ENCODE measurements around the gene CD2BP2. TPM values are rescaled to one million over a fixed set of nuclear protein-coding genes. Genes with fewer than 3 reads are reported as not detected.

CD2BP2 gene
- polyA plus RNA-seq, 10 donors = 28.4 to 43.0 (median 33.1) TPM

GRCh38 chr16:30380072-30380802 lies 25.1 kb upstream of the CD2BP2 start:
- no peak for DNase-seq

DNA sequence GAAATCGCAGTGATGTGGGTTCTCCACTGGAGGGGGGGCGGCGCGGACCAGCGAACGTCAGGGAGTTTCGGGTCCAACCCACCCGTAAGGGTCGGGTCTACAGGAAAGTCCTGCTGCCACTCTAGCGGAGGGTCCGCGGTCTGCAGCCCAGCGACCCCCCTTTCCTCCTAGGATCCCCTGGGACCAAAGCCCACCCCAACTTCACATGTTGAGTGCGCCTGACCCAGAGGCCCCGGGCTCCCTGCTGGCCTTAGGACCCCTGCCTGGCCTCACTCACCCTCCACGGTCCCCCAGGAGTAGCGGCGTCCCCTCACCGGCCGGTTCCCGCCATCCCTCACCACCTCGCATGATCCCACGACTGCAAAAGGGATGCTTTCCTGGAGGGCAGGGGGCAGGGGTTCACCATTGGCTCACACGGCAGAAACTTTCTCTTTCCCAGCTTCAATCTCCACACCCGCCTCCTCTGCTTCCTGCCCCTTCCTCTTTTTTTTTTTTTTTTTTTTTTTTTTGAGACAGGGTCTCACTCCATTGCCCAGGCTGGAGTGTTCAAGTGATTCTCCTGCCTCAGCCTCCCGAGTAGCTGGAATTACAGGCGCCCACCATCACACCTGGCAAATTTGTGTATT lies 24.2 kb upstream of the CD2BP2 start:
- DNase-seq = no peak

DNA sequence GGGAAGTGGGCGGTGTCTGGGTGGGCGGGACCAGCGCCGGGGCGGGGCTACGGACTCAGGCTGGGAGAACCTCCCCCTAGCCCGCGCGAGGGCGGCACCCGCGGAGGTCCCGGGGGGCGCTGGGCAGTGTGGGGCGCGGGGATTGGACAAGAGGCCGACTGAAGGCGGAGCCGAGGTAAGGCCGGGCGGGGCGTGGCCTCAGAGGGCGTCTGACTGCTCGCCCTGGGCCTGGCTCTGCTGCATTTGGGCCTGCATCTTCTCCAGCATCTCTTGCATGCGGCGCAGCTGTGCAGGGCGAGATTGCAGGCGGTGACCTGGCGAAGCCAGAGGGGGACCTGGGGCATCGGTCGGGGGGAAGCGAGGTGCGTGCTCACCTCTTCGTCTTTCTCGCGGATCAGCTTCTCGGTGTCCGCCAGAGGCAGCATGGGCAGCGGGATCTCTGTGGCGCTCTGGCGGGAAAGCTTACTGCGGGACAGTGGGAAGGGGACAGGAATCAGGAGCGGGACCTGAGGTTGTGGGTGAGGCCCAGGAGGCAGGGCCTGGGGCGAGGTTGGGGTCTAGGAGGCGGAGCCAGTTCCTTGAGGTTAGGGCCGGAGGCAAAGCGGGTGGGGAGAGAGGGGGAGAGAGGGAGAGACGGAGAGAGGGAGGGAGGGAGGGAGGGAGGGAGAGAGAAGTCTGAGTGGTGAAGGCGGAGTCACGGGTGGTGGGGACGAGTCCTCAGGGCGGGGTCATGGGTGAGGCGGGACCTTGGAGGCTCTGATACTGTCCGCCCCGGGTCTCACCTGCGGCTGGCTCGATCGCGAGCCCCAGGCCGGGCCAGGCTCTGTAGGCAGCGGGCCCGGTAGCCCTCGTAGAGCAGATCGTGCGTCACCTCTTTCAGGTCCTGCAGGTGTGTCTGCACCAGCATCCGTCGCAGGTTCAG lies 23.4 kb upstream of the CD2BP2 start:
- DNase-seq = peak; percentile 98 to 99 (median 99)

DNA sequence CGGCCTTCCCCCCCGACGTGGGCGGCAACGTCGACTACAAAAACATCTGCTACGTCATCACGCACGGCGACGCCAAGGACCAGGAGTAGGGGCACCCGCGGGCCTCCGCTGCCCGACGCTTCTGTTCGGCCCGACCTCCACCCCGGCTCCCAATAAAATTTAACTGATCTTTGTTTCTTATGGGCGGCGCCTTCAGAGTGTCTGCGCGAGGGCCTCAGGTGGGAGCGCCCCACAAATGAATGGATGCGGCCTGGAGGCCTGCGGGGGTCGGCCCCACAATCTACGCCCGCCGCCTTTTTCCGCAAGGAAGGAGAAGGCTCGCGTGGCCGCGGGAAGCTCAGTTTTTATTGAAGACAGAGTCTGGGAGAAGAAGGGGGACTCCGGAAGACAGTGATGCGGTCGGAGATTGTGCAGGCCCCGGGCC lies 22.7 kb upstream of the CD2BP2 start:
- DNase-seq = peak; percentile 88 to 96 (median 94)

DNA sequence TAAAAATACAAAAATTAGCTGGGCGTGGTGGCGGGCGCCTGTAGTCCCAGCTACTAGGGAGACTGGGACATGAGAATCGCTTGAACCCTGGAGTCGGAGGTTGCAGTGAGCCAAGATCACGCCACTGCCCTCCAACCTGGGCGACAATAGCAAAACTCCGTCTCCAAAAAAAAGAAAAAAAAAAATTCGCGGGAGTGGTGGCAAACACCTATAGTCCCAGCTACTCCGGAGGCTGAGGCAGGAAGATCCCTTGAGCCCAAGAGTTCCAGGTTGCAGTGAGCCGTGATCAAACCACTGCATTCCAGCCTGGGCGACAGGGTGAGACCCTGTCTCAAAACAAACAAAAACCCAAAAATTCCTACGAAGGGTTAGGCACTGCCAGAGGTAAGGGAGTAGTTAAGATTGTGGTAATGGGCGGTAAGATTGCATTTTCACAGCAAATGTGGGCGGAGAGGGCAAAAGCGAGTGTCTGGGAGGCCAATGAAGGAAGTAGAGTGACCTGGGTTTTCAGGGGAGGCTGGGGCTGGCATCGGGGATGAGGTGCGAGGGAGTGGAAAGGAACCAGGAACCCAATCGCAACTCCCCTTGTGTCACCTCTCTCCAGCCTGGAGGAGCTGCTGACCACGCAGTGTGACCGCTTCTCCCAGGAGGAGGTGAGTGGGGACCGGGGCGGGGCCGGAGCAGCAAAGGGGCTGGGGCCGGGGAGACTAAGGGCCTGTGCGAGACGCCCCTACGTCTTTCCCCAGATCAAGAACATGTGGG lies 22.1 kb upstream of the CD2BP2 start:
- no peak for DNase-seq

DNA sequence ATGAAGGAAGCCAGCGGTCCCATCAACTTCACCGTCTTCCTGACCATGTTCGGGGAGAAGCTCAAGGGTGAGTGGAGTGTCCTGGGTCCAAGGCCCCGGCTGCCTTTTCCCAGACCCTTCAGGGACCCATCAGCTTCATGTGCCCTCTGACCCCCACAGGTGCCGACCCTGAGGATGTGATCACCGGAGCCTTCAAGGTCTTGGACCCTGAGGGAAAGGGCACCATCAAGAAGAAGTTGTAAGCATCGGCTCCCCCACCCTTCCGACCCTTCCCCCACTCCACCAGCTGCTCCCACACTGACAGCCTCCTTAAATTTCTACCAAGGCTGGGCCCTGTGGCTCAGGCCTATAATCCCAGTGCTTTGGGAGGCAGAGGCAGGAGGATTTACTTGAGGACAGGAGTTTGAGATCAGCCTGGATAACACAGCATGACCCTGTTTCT lies 21.4 kb upstream of the CD2BP2 start:
- DNase-seq = peak in 1 of 3 donors; percentile 17

DNA sequence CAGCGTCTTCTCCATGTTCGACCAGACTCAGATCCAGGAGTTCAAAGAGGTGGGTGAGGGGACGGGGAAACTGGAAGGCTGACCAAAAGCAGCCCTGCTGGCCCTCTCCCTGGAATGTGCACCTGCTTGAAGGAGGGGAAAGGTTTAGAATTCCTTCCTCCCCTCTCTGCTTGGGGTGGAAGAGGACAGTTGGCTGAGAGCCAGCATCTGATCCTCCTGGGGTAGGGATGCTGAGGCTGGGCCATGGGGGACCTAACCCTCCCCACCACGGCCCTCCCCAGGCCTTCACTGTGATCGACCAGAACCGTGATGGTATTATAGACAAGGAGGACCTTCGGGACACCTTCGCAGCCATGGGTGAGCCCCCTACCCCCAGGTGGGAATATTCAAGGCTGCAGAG lies 20.8 kb upstream of the CD2BP2 start:
- DNase-seq = no peak

- peak in 1 of 3 donors; percentile 75 for DNase-seq
Observed at GRCh38 chr16:30374538-30374937, 19.4 kb upstream of the CD2BP2 start, which contains the start of gene MYL11. MYL11 (plus strand) TSS chr16:30374802; CDS start chr16:30374858, 56 bp downstream.

- no peak for DNase-seq
Observed at GRCh38 chr16:30372725-30373124, 17.6 kb upstream of the CD2BP2 start.

GRCh38 chr16:30372038-30372712 lies 17.1 kb upstream of the CD2BP2 start:
- peak; percentile 65 to 80 (median 66) for DNase-seq

DNA sequence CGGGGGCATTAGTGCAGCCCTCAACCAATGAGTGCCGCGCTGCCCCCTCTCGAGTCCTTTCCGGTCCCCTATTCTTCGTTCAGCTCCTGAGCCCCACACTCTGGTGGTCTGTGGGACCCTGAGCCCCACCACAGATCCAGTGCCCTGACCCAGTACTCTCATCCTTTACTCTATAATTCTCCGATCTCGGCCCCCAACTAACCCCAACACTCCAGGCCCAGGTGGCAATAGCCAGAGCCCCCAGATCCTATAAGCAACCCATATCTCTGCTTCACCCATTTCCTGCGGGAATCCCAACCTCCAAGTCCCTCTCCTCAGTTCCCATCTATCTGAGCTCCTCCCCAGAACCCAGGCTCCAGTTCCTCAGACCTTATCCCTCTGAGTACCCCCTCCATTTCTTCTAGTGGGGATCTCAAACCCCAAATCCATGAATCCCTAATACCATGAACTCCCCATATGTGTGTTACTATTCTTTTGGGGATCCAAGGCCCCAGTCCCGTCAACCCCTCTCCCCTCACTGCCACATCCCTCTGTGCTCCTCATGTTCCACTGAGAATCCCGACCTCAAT lies 16.2 kb upstream of the CD2BP2 start:
- DNase-seq = no peak

DNA sequence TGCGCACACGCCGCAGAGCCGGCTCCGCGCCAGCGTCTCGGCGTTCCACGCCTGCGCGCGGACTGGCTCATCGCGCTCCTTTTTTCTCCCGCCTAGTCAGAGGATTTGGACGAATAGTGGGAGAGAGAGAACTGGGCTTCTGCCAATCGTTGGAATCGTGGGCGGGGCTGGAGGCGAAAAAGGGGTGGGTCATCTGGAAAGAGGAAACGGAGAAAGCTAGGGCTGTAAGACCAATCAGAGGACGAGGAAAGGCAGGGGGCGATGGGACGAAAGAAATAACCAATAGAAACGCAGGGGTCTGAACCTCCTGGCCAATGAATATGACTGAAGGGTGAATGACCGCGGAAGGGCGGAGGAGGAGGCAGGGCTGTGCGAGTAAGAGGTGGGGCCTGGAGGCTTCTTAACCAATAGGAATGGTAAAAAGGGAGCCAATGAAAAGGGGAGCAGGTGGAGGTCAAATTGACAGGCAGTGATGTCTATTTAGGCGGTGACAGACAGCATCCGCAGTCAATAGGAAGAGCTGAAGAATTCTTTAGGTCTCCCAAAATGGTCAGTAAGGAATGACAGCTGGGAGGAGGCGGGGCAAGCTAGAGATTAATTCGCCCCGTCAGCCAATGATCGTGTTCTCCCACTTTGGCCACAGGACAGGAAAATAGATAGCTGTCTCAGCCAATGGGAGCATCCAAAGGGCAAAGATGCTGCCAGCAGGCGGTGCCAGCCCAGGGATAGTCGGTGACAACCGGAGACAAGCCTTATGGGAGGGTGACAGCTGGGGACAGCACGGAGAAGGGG lies 15.5 kb upstream of the CD2BP2 start, which contains the start of gene TBC1D10B:
TSS of gene TBC1D10B (minus strand) at position 39 of the 792 bp plus-strand sequence. CDS start 311 bp downstream, outside the sequence.
- DNase-seq = peak; percentile 100

GRCh38 chr16:30369938-30370455 lies 14.9 kb upstream of the CD2BP2 start:
- DNase-seq = no peak

- DNase-seq = peak in 1 of 3 donors; percentile 53
Observed at GRCh38 chr16:30369091-30369937, 14.2 kb upstream of the CD2BP2 start.

DNA sequence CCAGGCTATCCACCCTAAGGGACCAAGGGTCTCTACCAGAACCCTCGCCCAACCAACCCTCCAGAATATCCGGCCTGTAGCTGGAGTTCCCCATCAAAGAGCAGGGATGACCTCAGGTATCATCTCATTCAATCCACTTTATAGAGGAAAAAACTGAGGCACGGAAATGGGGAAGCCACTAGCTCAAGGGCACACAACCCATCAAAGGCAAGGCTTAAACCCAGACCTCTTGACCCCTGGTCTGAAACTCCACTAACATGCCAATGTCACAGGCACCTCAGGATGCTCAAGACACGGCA lies 13.6 kb upstream of the CD2BP2 start:
- no peak for DNase-seq

DNA sequence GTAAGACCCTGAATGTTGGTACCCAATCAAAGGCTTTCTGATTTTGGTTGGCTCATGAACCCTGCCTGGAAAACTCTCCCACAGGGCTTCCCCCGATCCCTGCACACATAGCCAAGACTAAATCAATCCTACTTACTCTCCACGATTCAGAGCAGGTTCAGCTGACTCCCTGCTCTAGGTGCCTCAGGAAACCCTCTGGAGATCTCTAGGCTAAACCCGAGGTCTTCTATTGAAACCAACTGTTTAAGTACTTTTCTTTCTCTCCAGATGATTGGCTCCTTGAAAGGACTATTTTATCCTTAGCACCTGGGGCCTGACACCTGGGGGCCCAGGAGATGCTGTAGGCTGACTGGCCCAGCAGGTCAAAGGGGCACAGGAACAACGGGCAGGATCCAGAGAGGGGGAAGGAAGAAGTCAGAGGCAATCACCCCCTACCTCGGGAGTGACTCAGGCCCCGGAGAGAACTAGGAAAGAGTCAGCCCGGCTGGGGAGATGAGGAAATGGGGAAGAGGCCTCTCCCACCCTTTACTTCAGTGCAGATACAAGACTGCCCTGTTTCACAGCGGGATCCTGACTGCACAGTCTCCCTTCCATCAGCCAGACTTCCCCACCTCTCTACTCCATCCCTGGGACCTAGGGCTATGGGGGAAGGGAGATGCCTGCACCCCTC lies 13.1 kb upstream of the CD2BP2 start:
- no peak for DNase-seq

DNA sequence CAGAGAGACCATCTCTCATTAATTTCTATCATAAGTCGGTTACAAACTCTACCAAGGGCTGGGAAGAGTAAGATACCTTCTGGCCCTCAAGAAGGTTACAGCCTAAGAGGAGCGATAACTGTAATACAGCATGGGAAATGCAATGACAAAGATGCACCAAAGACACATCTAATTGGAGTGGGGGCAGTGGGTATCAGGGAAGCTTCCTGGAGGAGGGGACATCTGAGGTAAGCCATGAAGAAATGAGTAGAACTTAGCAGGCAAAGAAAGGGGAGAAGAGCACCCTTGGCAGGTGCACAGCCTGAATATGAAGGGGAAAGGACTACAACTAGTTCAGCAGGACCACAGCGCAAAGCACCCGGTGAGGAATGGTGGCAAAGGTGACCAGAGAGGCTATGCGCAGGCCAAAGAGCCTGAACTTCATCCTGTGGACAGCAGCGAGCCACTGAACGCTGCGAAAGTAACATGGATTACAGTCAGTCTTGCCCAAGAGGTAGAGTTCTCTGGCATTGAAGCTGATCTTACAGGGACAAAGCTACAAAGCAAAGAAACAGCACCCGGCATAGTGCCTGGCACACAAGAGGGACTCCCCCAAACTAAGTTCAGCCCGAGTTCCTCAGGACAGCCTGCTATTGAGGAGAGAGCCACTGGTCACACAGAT lies 12.4 kb upstream of the CD2BP2 start:
- DNase-seq = no peak
